ENCODE measurements around the gene FOXA2.
"Not testable (repeated sequence)": the region's sequence is repeated elsewhere in the genome, so short reads cannot be mapped to it uniquely, and the experiment has no call there.

The FOXA2 gene

GRCh38 chr20:22559711-22560318 lies 24.6 kb downstream of the FOXA2 start:
- no peak for TF ChIP-seq CTCF (IDR thresholded peaks at IDR 0.05)
- no peak for TF ChIP-seq ZFX (IDR thresholded peaks at IDR 0.05; ENCODE audit: borderline replicate concordance)

GRCh38 chr20:22557403-22558276 lies 26.7 kb downstream of the FOXA2 start:
- no peak overlapping the region for H3K27ac ChIP-seq
- TF ChIP-seq ZFX (IDR thresholded peaks at IDR 0.05; ENCODE audit: borderline replicate concordance), result no peak
- no peak for TF ChIP-seq CTCF (IDR thresholded peaks at IDR 0.05)

More at GRCh38 chr20:22559711-22560318, 24.6 kb downstream of the FOXA2 start:
- H3K27ac ChIP-seq, result no peak overlapping the region

- no peak overlapping the region for H3K27ac ChIP-seq
- no peak for TF ChIP-seq CTCF (IDR thresholded peaks at IDR 0.05)
- TF ChIP-seq ZFX (IDR thresholded peaks at IDR 0.05; ENCODE audit: borderline replicate concordance), result no peak
Observed at GRCh38 chr20:22556565-22557056, 27.8 kb downstream of the FOXA2 start.

- no peak for TF ChIP-seq ZFX (IDR thresholded peaks at IDR 0.05; ENCODE audit: borderline replicate concordance)
- TF ChIP-seq CTCF (IDR thresholded peaks at IDR 0.05), result no peak
- H3K27ac ChIP-seq, result no peak overlapping the region
Observed at GRCh38 chr20:22555791-22556564, 28.4 kb downstream of the FOXA2 start.

GRCh38 chr20:22554391-22554790 lies 30.0 kb downstream of the FOXA2 start:
- H3K27ac ChIP-seq, result no peak overlapping the region
- TF ChIP-seq ZFX (IDR thresholded peaks at IDR 0.05; ENCODE audit: borderline replicate concordance), result no peak
- TF ChIP-seq CTCF (IDR thresholded peaks at IDR 0.05), result no peak

- not testable (repeated sequence) for H3K27ac ChIP-seq
Observed at GRCh38 chr20:22550514-22550913, 33.9 kb downstream of the FOXA2 start.

GRCh38 chr20:22548040-22548439 lies 36.3 kb downstream of the FOXA2 start:
- TF ChIP-seq CTCF (IDR thresholded peaks at IDR 0.05) (no peak), ZFX (IDR thresholded peaks at IDR 0.05; ENCODE audit: borderline replicate concordance) (no peak)
- H3K27ac ChIP-seq, result no peak overlapping the region

Measured in 22Rv1 (cell line).